ENCODE results near the gene OXNAD1. TPM values are rescaled to one million over a fixed set of nuclear protein-coding genes. Genes with fewer than 3 reads are reported as not detected.

The OXNAD1 gene
- total and polyA plus RNA-seq, 10 of the 15 experiments (the other 5 are each of a cell fraction or from before 2014, with no cell fraction given): 5.6 to 27.8 (median 16.2) TPM

DNA sequence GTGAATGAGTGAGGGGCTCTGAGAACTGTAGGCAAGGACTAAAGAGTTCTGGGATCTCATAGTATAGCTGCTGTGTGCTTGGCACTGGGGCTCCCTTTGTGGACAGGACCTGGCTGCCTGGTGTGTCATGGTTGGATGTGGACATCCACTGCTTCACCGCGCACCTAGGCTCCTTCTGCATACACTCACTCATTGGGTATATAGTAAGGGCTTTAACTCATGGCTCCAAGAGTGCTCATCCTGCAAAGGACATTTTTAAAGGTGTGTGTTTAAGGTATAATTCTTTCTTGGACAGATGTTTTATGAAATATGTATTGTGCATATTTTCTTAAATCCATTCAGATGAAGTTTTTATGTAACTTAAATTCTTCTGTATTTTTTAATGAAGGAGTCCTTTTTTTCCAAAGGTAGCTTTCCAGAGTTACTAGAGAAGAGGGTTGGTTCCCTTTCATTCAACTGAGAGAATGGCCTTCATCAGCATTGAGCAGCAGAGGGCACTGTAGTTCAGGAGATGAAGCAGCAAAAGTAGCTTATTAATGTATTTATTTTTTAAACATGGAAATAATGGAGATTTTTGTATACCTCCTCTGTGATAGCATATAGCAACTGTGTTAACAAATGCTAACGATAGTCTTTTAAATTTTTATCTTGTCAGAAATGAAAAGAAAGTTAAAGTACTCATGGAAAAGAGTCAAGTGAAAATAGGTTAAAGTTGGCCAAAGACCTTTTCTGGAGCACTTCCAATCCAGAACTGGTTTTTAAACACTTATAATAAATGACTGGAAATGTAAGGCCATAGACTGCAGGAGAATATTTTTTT is 25.2 kb downstream of the OXNAD1 start:
- intact Hi-C loops (cut with micrococcal nuclease; ENCODE audit: unreplicated experiment): loop anchor here (1.0 to 10.0 kb wide), 4 partner anchors 29 to 535 kb away; no protein-coding TSS in a partner anchor
- ChIA-PET POLR2A (interaction anchor here (0.6 to 0.8 kb wide), 2 partner anchors 80 to 108 kb away, joined by 3 to 4 read pairs; no protein-coding TSS in a partner anchor), SMC1A (ENCODE audit: uncharacterized antibody, unreplicated experiment) (interaction anchor here (0.6 to 4.4 kb wide), 42 partner anchors 11 to 316 kb away, joined by 3 to 67 read pairs (median 5); partner anchors contain the start of genes DPH3 and OXNAD1), CTCF (interaction anchor here (0.7 to 9.6 kb wide), 48 partner anchors 8 to 942 kb away, joined by 3 to 170 read pairs (median 5); partner anchors contain the start of genes DPH3 and OXNAD1), RAD21 (ENCODE audit: unreplicated experiment) (interaction anchor here (0.7 to 4.7 kb wide), 44 partner anchors 11 to 942 kb away, joined by 3 to 91 read pairs (median 5); partner anchors contain the start of gene OXNAD1)
- no TSS peak for BruUV-seq (replicated peaks)
- Histone ChIP-seq H4K20me1 (ENCODE audit: control insufficient read depth, insufficient read depth) (no peaks in the 10 kb centered on the region; the same call in 1 of the 2 replicates), H3K27me3 (replicated peaks in 1 of 2; ENCODE audit: control insufficient read depth in 2 of 2, insufficient read depth in 2 of 2, low read length in 1 of 2) (no peaks in the 10 kb centered on the region), H3K4me2 (ENCODE audit: control insufficient read depth, insufficient read depth) (no peak overlapping the region), H3K79me2 (ENCODE audit: control insufficient read depth, insufficient read depth, low read length) (peaks cover 3% of the 10 kb centered on the region), H2AFZ (ENCODE audit: control insufficient read depth, low read depth, low read length) (no peak overlapping the region), H3K9me3 (replicated peaks; ENCODE audit: control insufficient read depth, insufficient read depth, low read length) (peaks cover 7% of the 10 kb centered on the region), H3K4me3 (no peak overlapping the region), H3K9ac (ENCODE audit: control insufficient read depth, insufficient read depth, low read length) (no peak overlapping the region), H3K36me3 (ENCODE audit: control insufficient read depth in 2 of 2, insufficient read depth in 2 of 2, low read length in 1 of 2) (peaks cover 3 to 18% of the 10 kb centered on the region in 2 experiments; a peak in 3 of 4 replicates), H3K4me1 (ENCODE audit: control insufficient read depth, insufficient read depth, low read length) (peaks cover 11% of the 10 kb centered on the region), H3K27ac (ENCODE audit: control insufficient read depth, insufficient read depth) (peak overlapping the region; percentile 5; the same call in 1 of the 2 replicates)
- 65% methylated on average over 3 of the region's 3 CpGs for WGBS (ENCODE audit: insufficient coverage, insufficient replicate concordance, low lambda C conversion rate, missing lambda C conversion rate)
- peak; percentile 58 for ATAC-seq
- in situ Hi-C loops (cut with MboI): loop anchor here (25.0 kb wide), 2 partner anchors 747 to 922 kb away; no protein-coding TSS in a partner anchor
- FAIRE-seq: no peak
- no peak for DNase-seq (ENCODE audit: low read depth, low spot score)
- TF ChIP-seq, protein P1, sequence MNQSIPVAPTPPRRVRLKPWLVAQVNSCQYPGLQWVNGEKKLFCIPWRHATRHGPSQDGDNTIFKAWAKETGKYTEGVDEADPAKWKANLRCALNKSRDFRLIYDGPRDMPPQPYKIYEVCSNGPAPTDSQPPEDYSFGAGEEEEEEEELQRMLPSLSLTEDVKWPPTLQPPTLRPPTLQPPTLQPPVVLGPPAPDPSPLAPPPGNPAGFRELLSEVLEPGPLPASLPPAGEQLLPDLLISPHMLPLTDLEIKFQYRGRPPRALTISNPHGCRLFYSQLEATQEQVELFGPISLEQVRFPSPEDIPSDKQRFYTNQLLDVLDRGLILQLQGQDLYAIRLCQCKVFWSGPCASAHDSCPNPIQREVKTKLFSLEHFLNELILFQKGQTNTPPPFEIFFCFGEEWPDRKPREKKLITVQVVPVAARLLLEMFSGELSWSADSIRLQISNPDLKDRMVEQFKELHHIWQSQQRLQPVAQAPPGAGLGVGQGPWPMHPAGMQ (IDR thresholded peaks at IDR 0.05; ENCODE audit: borderline replicate concordance): no peak
- TF ChIP-seq NBN (IDR thresholded peaks at IDR 0.05) (no peak), MYB (IDR thresholded peaks at IDR 0.05; ENCODE audit: borderline replicate concordance, low read depth, low read length) (no peak), FOS (IDR thresholded peaks at IDR 0.05; ENCODE audit: borderline replicate concordance, extremely low read depth, insufficient read length) (no peak), POLR2AphosphoS5 (IDR thresholded peaks at IDR 0.05; ENCODE audit: low read length) (0 out of 2 replicates have a peak, but pooled peaks have one; percentile 39), ATF7 (IDR thresholded peaks at IDR 0.05; ENCODE audit: low read depth) (0 out of 2 replicates have a peak, but pooled peaks have one; percentile 5)
- TF ChIP-seq, protein P2, sequence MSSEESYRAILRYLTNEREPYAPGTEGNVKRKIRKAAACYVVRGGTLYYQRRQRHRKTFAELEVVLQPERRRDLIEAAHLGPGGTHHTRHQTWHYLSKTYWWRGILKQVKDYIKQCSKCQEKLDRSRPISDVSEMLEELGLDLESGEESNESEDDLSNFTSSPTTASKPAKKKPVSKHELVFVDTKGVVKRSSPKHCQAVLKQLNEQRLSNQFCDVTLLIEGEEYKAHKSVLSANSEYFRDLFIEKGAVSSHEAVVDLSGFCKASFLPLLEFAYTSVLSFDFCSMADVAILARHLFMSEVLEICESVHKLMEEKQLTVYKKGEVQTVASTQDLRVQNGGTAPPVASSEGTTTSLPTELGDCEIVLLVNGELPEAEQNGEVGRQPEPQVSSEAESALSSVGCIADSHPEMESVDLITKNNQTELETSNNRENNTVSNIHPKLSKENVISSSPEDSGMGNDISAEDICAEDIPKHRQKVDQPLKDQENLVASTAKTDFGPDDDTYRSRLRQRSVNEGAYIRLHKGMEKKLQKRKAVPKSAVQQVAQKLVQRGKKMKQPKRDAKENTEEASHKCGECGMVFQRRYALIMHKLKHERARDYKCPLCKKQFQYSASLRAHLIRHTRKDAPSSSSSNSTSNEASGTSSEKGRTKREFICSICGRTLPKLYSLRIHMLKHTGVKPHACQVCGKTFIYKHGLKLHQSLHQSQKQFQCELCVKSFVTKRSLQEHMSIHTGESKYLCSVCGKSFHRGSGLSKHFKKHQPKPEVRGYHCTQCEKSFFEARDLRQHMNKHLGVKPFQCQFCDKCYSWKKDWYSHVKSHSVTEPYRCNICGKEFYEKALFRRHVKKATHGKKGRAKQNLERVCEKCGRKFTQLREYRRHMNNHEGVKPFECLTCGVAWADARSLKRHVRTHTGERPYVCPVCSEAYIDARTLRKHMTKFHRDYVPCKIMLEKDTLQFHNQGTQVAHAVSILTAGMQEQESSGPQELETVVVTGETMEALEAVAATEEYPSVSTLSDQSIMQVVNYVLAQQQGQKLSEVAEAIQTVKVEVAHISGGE (CRISPR knock-in tag; IDR thresholded peaks at IDR 0.05): no peak
- TF ChIP-seq, protein P3, sequence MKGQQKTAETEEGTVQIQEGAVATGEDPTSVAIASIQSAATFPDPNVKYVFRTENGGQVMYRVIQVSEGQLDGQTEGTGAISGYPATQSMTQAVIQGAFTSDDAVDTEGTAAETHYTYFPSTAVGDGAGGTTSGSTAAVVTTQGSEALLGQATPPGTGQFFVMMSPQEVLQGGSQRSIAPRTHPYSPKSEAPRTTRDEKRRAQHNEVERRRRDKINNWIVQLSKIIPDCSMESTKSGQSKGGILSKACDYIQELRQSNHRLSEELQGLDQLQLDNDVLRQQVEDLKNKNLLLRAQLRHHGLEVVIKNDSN (IDR thresholded peaks at IDR 0.05; ENCODE audit: borderline replicate concordance, extremely low read length, insufficient read depth, low read depth, low read length): no peak
- TF ChIP-seq, protein P4, sequence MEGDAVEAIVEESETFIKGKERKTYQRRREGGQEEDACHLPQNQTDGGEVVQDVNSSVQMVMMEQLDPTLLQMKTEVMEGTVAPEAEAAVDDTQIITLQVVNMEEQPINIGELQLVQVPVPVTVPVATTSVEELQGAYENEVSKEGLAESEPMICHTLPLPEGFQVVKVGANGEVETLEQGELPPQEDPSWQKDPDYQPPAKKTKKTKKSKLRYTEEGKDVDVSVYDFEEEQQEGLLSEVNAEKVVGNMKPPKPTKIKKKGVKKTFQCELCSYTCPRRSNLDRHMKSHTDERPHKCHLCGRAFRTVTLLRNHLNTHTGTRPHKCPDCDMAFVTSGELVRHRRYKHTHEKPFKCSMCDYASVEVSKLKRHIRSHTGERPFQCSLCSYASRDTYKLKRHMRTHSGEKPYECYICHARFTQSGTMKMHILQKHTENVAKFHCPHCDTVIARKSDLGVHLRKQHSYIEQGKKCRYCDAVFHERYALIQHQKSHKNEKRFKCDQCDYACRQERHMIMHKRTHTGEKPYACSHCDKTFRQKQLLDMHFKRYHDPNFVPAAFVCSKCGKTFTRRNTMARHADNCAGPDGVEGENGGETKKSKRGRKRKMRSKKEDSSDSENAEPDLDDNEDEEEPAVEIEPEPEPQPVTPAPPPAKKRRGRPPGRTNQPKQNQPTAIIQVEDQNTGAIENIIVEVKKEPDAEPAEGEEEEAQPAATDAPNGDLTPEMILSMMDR (IDR thresholded peaks at IDR 0.05 in 2 of 3, conservative IDR thresholded peaks at IDR 0.05 in 1 of 3; ENCODE audit: control insufficient read depth in 2 of 3, extremely low read depth in 1 of 3, insufficient read depth in 1 of 3, low read depth in 3 of 3, low read length in 3 of 3): peak; percentile 64 to 89 (median 81)
- TF ChIP-seq, protein P5, sequence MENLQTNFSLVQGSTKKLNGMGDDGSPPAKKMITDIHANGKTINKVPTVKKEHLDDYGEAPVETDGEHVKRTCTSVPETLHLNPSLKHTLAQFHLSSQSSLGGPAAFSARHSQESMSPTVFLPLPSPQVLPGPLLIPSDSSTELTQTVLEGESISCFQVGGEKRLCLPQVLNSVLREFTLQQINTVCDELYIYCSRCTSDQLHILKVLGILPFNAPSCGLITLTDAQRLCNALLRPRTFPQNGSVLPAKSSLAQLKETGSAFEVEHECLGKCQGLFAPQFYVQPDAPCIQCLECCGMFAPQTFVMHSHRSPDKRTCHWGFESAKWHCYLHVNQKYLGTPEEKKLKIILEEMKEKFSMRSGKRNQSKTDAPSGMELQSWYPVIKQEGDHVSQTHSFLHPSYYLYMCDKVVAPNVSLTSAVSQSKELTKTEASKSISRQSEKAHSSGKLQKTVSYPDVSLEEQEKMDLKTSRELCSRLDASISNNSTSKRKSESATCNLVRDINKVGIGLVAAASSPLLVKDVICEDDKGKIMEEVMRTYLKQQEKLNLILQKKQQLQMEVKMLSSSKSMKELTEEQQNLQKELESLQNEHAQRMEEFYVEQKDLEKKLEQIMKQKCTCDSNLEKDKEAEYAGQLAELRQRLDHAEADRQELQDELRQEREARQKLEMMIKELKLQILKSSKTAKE (IDR thresholded peaks at IDR 0.05; ENCODE audit: low read depth, poor library complexity, severe bottlenecking): peak; percentile 12
